ENCODE measurements around the gene METTL8.
"Not testable (repeated sequence)": the region's sequence is repeated elsewhere in the genome, so short reads cannot be mapped to it uniquely, and the experiment has no call there.

METTL8 gene

DNA sequence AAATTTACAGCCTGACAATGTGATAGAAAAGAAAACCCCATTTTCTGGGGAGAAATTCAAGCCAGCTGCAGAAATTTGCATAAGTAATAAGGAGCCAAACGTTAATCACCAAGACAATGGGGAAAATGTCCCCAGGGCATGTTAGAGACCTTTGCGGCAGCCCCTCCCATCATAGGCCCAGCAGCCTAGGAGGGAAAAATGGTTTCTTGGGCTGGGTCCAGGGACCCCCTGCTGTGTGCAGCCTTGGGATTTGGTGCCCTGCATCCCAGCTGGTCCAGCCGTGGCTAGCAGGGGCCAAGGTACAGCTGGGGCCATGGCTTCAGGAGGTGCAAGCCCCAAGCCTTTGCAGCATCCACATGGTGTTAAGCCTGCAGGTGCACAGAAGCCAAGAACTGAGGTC, 121.6 kb downstream of the METTL8 start:
- ATAC-seq (ENCODE audit: low read depth); DNase-seq (ENCODE audit: low spot score in 2 of 2); H3K9me3 Mint-ChIP-seq; H3K27ac Mint-ChIP-seq; H3K4me3 Mint-ChIP-seq; H3K27me3 Mint-ChIP-seq: not testable (repeated sequence)
- peaks cover 15% of the 10 kb centered on the region for H3K36me3 Mint-ChIP-seq
- H3K4me1 Mint-ChIP-seq, result peaks cover 22% of the 10 kb centered on the region

DNA sequence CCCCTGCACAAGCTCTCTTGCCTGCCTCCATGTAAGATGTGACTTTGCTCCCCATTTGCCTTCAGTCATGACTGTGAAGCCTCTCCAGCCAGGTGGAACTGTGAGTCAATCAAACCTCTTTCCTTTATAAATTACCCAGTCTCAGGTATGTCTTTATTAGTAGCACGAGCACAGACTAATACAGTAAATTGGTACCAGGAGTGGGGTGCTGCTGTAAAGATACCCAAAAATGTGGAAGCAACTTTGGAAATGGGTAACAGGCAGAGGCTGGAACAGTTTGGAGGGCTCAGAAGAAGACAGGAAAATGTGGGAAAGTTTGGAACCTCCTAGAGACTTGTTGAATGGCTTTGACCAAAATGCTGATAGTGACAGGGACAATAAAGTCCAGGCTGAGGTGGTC, 122.2 kb downstream of the METTL8 start:
- H3K9me3 Mint-ChIP-seq; H3K27ac Mint-ChIP-seq; DNase-seq (ENCODE audit: low spot score in 2 of 2); H3K27me3 Mint-ChIP-seq; H3K4me3 Mint-ChIP-seq; ATAC-seq (ENCODE audit: low read depth): not testable (repeated sequence)
- Mint-ChIP-seq H3K36me3 (peaks cover 15% of the 10 kb centered on the region), H3K4me1 (peaks cover 19% of the 10 kb centered on the region)

DNA sequence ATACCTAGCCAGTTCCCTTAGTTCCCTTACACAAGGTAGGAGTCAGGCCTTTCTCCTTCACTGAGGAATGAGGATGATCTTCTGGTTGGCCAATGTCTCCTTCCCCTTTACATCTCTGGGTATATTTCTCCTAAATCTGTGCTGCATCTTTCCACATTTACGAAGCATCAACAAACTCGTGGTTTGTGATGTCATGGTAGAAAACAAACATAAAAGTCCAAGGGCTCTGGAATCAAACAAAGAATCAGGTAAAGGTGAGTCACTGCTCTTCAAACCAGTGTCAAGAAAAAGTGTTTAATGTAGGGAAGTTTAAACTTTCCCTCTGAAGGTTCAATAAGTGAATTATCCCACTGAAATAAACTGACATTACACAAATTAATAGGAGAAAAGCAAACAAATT, 122.9 kb downstream of the METTL8 start:
- H3K4me1 Mint-ChIP-seq, result peaks cover 16% of the 10 kb centered on the region
- H3K4me3 Mint-ChIP-seq, result no peak overlapping the region
- peaks cover 15% of the 10 kb centered on the region for H3K36me3 Mint-ChIP-seq
- no peaks in the 10 kb centered on the region for H3K27me3 Mint-ChIP-seq
- peaks cover 6% of the 10 kb centered on the region for H3K9me3 Mint-ChIP-seq
- no peak for DNase-seq (ENCODE audit: low spot score in 2 of 2)
- no peak for ATAC-seq (ENCODE audit: low read depth)
- H3K27ac Mint-ChIP-seq, result no peak overlapping the region

DNA sequence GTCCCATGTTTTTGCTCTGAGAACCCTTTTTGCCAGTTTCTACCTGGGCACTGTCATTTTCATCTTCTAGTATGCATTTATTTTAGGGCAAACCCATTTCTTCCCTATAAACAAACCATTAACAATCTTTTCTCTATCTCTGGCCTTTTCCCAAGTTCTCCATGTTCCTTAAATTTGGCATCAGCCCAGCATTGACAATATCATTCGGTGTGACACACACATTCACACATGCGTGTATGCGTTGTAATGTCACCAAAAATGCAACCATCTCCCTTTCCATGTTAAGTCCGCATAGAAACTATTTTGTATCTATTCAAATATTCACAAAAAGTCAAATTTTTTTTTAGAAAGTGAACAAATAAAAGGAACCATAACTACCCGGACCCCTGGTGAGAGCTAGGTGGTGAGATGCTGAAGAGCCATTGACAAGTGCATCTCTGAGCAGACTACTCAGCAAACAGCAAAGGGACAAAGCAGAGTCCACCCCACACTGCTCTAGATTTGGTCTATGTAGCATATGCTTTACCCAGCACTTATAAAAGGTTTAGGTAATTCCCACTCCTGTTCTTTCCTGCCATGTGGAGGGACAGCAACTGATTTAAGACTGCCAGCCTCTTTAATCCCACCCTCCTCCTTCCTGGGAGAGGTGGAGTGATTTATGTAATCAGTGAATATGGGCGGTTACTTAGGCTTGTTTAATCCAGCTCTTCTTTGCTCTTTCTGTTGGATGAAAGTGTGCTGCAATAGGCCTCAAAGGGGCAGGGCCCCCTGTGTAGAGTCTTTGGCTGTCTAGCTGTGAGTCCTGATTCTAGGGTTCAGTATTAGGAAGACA, 124.1 kb downstream of the METTL8 start:
- H3K4me3 Mint-ChIP-seq, result no peak overlapping the region
- H3K27me3 Mint-ChIP-seq, result no peaks in the 10 kb centered on the region
- H3K4me1 Mint-ChIP-seq, result peaks cover 13% of the 10 kb centered on the region
- DNase-seq (ENCODE audit: low spot score in 2 of 2), result no peak
- H3K36me3 Mint-ChIP-seq, result peaks cover 13% of the 10 kb centered on the region
- H3K27ac Mint-ChIP-seq, result no peak overlapping the region
- ATAC-seq (ENCODE audit: low read depth), result no peak
- peaks cover 6% of the 10 kb centered on the region for H3K9me3 Mint-ChIP-seq

DNA sequence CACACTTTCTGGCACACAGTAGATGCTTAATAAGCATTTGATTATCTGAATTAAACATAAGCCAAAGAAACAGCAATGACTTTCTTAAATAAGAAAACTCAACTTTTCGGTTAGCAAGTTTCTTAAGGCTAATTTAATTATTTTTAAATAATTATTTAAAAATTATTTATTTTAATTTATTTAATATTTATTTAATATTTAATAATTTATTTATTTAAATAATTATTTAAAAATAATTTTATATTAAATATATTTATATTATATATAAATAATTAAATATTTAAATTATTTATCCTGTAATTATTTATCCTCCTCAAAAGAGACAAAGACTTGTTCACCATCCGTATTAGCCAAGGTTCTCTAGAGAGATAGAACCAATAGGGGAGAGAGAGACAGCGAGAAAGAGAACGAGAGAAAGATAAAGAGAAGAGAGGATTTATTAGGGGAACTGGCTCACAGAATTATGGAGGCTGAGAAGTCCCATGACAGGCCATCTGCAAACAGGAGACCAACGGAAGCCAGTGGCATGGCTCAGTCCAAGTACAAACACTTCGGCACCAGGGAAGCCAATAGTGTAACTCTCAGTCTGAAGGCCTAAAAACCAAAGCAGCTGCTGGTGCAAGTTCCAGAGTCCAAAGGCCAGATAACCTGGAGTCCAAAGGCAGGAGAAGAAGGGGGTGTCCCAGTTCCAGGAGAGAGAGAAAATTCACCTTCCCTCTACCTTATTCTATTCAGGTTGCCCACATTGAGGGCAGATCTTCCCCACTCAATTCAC, 125.3 kb downstream of the METTL8 start:
- H3K4me1 Mint-ChIP-seq, result peaks cover 17% of the 10 kb centered on the region
- peaks cover 13% of the 10 kb centered on the region for H3K36me3 Mint-ChIP-seq
- H3K27me3 Mint-ChIP-seq, result no peaks in the 10 kb centered on the region
- H3K9me3 Mint-ChIP-seq, result peaks cover 6% of the 10 kb centered on the region
- DNase-seq (ENCODE audit: low spot score in 2 of 2), result no peak
- no peak overlapping the region for H3K4me3 Mint-ChIP-seq
- no peak for ATAC-seq (ENCODE audit: low read depth)
- H3K27ac Mint-ChIP-seq, result no peak overlapping the region

DNA sequence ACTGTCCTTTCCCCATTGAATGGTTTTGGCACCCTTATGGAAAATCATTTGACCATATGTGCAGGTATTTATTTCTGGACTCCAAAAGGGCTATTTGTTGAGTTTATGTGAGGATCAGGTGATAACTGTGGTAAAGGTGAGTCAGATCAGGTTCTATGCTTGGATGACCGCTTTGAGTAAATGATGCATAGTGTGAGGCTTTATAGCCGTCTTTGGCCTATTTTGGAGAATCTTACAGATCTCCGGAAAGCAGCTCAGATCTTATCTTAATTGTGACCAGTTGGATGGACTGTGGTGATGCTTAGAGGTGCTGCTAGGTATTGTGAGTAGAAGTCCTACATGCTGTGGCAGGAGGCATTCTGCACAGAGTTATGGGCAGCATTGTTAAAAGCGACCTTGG, 126.2 kb downstream of the METTL8 start:
- peak overlapping the region; percentile 63 for H3K27ac Mint-ChIP-seq
- no peaks in the 10 kb centered on the region for H3K27me3 Mint-ChIP-seq
- DNase-seq (ENCODE audit: low spot score in 2 of 2) (no peak), ATAC-seq (ENCODE audit: low read depth) (no peak)
- no peak overlapping the region for H3K4me3 Mint-ChIP-seq
- H3K36me3 Mint-ChIP-seq, result peaks cover 13% of the 10 kb centered on the region
- peaks cover 6% of the 10 kb centered on the region for H3K9me3 Mint-ChIP-seq
- H3K4me1 Mint-ChIP-seq, result peaks cover 17% of the 10 kb centered on the region

DNA sequence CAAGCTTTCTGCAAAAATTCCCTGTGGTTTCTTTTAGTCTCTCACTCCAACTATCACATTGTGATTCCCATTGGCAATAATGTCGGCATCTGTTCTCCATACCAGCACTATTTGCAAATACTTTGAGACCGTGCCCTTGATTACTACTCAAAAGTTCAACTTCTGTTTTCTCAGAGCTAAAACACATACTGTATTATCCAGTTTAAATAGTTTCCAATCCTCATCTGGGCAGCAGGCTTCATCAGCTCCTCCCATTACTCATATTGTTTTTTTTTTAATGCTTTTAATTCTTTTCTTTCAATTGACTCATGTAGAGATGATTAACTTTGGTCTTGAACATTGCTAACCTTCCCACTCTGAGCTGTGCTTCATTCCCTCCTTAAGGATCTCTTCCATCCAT, 135.8 kb downstream of the METTL8 start:
- no peak for ATAC-seq (ENCODE audit: low read depth)

DNA sequence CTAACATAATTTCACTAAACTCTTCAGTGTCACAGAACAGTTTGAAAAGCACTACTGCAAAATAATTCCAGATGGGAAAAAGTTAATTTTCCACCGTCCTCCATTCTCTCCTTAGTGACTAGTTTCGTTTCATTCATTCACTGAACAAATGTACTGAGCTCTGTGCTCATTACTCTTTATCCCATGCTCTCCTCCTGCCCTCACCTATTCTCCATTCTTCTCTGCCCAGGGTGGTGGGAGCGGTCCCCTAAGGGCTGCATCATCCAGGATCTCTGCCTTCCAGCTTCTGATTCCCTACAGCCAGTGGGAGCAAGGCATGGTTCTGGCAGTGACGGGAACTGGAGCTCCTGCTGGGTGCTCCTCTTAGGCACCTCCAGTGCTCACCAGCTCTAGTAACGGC, 139.2 kb downstream of the METTL8 start:
- no peak for ATAC-seq (ENCODE audit: low read depth)
- Mint-ChIP-seq H3K36me3 (peaks cover 2% of the 10 kb centered on the region), H3K4me3 (no peak overlapping the region), H3K9me3 (peaks cover 2% of the 10 kb centered on the region), H3K4me1 (peaks cover 3% of the 10 kb centered on the region), H3K27ac (no peak overlapping the region), H3K27me3 (no peaks in the 10 kb centered on the region)
- DNase-seq (ENCODE audit: low spot score in 2 of 2), result no peak

More for the DNA sequence above, 135.8 kb downstream of the METTL8 start:
- H3K27ac Mint-ChIP-seq, result no peak overlapping the region
- H3K9me3 Mint-ChIP-seq, result peaks cover 2% of the 10 kb centered on the region
- DNase-seq (ENCODE audit: low spot score in 2 of 2), result no peak
- no peaks in the 10 kb centered on the region for H3K27me3 Mint-ChIP-seq
- no peak overlapping the region for H3K4me3 Mint-ChIP-seq
- peaks cover 2% of the 10 kb centered on the region for H3K36me3 Mint-ChIP-seq
- H3K4me1 Mint-ChIP-seq, result peaks cover 3% of the 10 kb centered on the region

DNA sequence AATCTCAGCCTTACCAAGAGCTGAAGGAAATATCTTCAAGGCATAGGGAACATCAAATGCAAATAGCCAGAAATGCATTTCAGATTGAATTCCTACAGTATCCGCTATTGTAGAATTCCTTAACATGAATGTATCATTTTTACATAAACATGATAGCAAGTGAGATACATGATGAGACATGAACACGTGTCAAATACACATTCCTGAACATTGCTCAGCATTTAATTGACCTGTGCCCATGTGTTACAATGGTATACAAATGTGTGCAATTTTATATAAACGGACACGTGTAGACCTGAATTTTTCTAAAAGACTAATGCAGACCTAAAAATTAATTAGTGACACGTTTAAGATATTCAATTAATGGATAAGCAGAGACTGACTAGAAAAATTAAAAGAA, 140.1 kb downstream of the METTL8 start:
- no peak overlapping the region for H3K4me3 Mint-ChIP-seq
- no peak overlapping the region for H3K27ac Mint-ChIP-seq
- H3K9me3 Mint-ChIP-seq, result peaks cover 2% of the 10 kb centered on the region
- H3K4me1 Mint-ChIP-seq, result peaks cover 3% of the 10 kb centered on the region
- peaks cover 2% of the 10 kb centered on the region for H3K36me3 Mint-ChIP-seq
- H3K27me3 Mint-ChIP-seq, result no peaks in the 10 kb centered on the region
- no peak for DNase-seq (ENCODE audit: low spot score in 2 of 2)
- ATAC-seq (ENCODE audit: low read depth), result no peak

DNA sequence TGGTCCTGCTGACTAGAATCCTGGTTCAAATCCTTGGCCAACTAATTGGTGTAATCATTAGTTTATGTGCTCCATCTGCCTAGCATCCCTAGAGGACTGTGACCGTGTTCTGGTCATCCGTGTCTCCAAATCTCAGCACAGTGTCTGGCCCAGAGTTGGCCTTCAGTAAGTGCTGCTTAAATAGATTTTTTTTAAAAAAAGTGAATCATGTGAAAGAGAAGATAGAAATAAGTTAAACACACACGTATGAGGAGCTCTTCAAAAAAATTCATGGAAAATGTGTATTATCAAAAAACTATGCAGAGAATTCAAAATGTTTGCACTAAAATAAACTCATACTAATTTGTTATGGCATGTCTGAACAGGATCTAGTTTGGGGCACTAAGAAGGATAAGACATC, 143.8 kb downstream of the METTL8 start:
- Mint-ChIP-seq H3K4me3 (no peak overlapping the region), H3K36me3 (peaks cover 2% of the 10 kb centered on the region), H3K27ac (no peak overlapping the region), H3K4me1 (peaks cover 5% of the 10 kb centered on the region), H3K27me3 (no peaks in the 10 kb centered on the region), H3K9me3 (peaks cover 2% of the 10 kb centered on the region)
- ATAC-seq (ENCODE audit: low read depth) (no peak), DNase-seq (ENCODE audit: low spot score in 2 of 2) (no peak)

DNA sequence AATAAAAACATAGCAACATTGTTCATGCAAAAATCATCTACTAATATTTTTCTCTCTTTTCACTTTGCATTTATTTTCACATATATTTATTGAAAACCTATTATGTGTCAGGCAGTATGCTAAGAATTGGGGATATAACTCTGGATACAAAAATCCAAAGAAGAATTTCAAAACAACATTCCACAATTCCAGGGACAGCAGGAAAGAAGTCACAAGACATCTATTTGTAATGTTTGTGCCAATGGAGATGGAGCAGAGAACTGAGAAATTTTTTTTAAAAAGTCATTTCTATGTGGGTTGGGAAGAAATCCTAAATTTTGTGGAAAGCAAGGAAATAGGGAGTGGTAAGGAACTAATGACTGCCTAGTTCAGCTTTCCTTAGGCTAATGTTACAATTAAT, 144.5 kb downstream of the METTL8 start:
- no peak overlapping the region for H3K4me3 Mint-ChIP-seq
- DNase-seq (ENCODE audit: low spot score in 2 of 2), result no peak
- H3K36me3 Mint-ChIP-seq, result no peaks in the 10 kb centered on the region
- no peak for ATAC-seq (ENCODE audit: low read depth)
- no peaks in the 10 kb centered on the region for H3K9me3 Mint-ChIP-seq
- peaks cover 2% of the 10 kb centered on the region for H3K4me1 Mint-ChIP-seq
- no peaks in the 10 kb centered on the region for H3K27me3 Mint-ChIP-seq
- no peak overlapping the region for H3K27ac Mint-ChIP-seq

DNA sequence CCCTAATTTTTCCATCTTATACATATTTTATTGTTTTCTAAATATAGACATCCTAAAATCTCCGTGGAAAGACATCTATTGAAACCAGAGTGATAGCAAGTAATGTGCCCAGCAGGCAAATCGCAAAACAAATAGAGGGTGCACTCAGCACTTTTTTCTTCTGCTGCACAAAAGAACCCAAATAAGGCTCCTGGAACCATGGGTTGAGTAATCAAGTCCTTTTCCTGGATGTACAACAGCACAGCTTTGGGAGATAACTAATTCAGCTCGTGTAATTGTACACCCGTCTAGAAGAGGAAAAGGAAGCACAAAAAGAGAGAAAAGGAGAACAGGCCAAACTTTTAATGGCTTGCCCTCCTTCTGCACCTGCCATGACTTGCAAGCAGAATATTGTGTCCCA, 146.2 kb downstream of the METTL8 start:
- Mint-ChIP-seq H3K4me1 (peaks cover 2% of the 10 kb centered on the region), H3K9me3 (no peaks in the 10 kb centered on the region), H3K27me3 (no peaks in the 10 kb centered on the region), H3K27ac (no peak overlapping the region), H3K4me3 (no peak overlapping the region), H3K36me3 (no peaks in the 10 kb centered on the region)
- DNase-seq (ENCODE audit: low spot score in 2 of 2) (no peak), ATAC-seq (ENCODE audit: low read depth) (no peak)

DNA sequence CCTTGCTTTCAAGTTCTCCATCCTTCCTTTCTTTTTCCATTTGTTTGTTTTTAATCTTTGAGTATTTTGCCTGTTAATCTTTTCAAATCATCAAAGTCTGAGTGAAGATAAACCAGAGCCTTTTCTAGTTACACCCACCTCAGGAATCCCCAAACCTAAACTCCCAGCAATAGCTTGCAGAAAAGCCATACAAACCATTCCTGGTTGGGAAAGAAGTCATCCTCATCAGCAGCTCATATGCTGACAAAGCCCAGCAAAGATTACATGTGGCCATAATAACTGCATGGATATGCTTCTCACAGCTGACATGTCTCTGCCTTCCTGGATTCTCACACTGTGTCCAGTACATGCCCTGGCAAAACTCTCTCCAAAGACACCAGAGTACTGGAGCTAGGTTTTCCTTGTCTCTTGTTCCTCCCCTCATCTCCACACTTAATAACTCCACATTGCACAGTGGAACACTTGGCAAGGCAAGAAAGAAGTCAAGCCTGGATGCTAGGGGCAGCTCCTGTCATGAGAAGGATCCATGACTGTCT, 146.7 kb downstream of the METTL8 start:
- no peaks in the 10 kb centered on the region for H3K9me3 Mint-ChIP-seq
- no peaks in the 10 kb centered on the region for H3K36me3 Mint-ChIP-seq
- no peaks in the 10 kb centered on the region for H3K27me3 Mint-ChIP-seq
- peaks cover 2% of the 10 kb centered on the region for H3K4me1 Mint-ChIP-seq
- ATAC-seq (ENCODE audit: low read depth), result no peak
- no peak for DNase-seq (ENCODE audit: low spot score in 2 of 2)
- no peak overlapping the region for H3K4me3 Mint-ChIP-seq
- no peak overlapping the region for H3K27ac Mint-ChIP-seq

DNA sequence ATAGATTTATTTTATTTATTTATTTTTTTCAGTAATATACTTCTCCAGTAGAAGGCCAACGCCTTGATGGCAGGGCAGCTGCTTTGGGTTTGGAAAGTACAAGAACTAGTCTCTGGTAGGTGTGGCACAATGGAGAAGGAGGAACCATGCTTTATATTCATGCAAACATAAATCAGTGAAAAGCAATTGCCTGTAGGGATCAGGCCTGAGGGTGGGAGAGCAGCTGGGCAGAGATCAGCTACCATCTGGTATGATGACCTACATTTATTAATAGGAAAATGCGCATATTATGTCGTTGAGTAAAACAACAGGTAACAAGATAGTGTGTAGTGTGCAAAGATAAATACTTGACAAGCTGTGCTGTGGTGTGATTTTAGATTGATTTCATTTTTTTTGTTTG, 152.7 kb downstream of the METTL8 start:
- Mint-ChIP-seq H3K36me3 (peaks cover 7% of the 10 kb centered on the region), H3K4me3 (no peak overlapping the region), H3K27ac (no peak overlapping the region), H3K9me3 (peaks cover 7% of the 10 kb centered on the region), H3K4me1 (peaks cover 3% of the 10 kb centered on the region), H3K27me3 (no peaks in the 10 kb centered on the region)
- ATAC-seq (ENCODE audit: low read depth) (no peak), DNase-seq (ENCODE audit: low spot score in 2 of 2) (no peak)

Data from memory B cell (primary cell).